Activated naive CD4-positive, alpha-beta T cell treated with anti-CD3 and anti-CD28 coated beads, Interleukin-2, amount 50 U/mL, for 72 hours (primary cell): ENCODE measurements around the gene PTPRG. TPM values are rescaled to one million over a fixed set of nuclear protein-coding genes. Genes with fewer than 3 reads are reported as not detected.
A peak's percentile ranks its signal among the peaks of the same experiment; 100 is the strongest.
"Not testable (repeated sequence)": the region's sequence is repeated elsewhere in the genome, so short reads cannot be mapped to it uniquely, and the experiment has no call there.

Experiments used
- ATAC-seq, 2 donors: fragments of 150-1000 bp; cut with Tn5 transposase; 2 replicates each; pipeline ENCODE4 v1.10.0; 2021; ENCODE audit warnings: mild to moderate bottlenecking in 2 of 2, moderate library complexity in 2 of 2
- DNase-seq, 2 donors: peaks; one replicate each; pipeline ENCODE4 v3.0.0; 2021 to 2022; ENCODE audit warnings: low spot score in 2 of 2
- H3K27ac Mint-ChIP-seq, 2 donors: one replicate each; pipeline ENCODE4 v1.8.0; 2022; ENCODE audit warnings: mild to moderate bottlenecking in 2 of 2, mixed read lengths in 2 of 2
- H3K36me3 Mint-ChIP-seq, 2 donors: one replicate each; pipeline ENCODE4 v1.8.0; 2022; ENCODE audit warnings: mixed read lengths in 2 of 2
- H3K9me3 Mint-ChIP-seq, 2 donors: one replicate each; pipeline ENCODE4 v1.8.0; 2022; ENCODE audit warnings: mixed read lengths in 2 of 2
- total RNA-seq, 2 donors: library from RNA; stranded (reverse); gene quantifications; one replicate each; pipeline ENCODE4 v1.2.3, GENCODE V29; 2022

The PTPRG gene
- total RNA-seq, 2 donors from 2014 or later: 0.11 to 0.45 TPM

- ATAC-seq, H3K27ac Mint-ChIP-seq, H3K9me3 Mint-ChIP-seq, DNase-seq, H3K36me3 Mint-ChIP-seq: not testable (repeated sequence)
Measured at GRCh38 chr3:61552704-61553103, 8.7 kb upstream of the PTPRG start.

DNA sequence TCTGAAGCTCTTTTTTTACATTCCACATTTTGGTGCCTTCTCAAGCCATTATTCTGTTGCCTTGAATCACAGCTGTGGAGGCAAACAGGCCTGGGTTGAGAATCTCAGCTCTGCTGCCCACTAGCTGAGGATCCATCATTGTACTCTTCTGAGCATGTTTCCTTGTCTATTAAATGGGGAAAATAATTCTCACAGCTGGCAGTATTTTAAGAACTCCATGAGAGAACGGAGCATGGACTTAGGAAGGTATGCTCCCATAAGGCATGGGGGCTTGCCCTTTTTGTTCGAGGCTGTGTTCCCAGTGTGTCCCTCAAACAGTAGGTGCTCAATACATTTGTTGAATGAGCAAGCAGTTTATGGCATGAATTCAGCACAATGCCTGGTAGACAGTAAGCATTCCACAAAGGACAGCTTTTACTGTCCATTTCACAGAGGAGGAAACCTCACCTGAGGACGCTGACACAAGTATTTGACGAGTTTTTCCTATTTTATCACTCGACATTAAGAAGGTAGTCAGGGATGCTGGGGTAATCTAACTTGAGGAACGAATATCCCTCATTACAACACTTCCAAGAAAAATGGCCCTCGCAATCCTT, 2.1 kb upstream of the PTPRG start:
- H3K9me3 Mint-ChIP-seq: no peaks in the 10 kb centered on the region
- no peak for ATAC-seq
- no peak for DNase-seq
- H3K27ac Mint-ChIP-seq: no peak overlapping the region
- H3K36me3 Mint-ChIP-seq: peaks cover 0 to 19% of the 10 kb centered on the region in 2 donors

DNA sequence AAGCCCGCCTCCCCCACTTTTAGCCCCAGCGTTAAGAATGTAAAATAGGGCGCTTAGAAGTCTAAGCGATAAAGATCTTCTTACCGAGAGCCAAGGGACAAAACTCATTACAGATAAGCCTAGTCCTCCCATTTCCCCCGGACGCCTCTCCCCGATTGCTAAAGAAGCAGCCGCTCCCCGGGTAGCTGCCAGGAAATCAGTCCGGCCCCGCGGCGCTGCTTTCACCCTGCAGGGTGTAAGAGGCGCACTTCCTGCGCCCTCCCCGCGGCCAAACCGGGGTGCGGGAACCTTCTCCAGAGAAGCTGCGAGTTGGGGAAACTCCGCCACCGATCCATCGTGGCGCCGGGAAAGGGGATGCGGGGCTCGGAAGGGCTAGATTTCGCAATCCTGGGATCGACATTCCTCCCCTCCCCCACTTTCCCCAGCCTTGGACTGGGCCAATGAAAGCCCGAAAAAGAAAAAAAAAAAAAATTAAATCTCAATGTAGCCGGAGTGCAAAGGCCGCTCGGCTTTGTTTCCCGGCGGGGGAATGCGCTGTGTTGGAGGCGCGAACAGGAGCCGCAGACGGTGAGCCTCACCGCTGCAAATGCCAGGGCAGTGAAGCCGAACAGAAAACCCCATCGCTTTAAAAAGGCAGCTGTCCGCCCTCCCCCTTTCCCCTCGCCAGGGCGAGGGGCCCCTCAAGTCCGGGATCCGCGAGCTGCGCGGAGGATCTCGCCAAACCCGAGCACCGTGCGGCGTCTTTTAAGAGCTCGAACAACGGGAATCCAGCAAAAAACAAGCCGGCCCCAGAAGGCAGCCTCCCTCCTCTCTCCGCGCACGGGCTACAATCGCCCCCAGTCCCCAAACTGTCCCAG, 626 bp upstream of the PTPRG start:
- DNase-seq (peak in 1 of 2 donors; percentile 54), ATAC-seq (peak; percentile 54)
- H3K36me3 Mint-ChIP-seq: peaks cover 0 to 20% of the 10 kb centered on the region in 2 donors
- no peak overlapping the region for H3K27ac Mint-ChIP-seq
- no peaks in the 10 kb centered on the region for H3K9me3 Mint-ChIP-seq

- ATAC-seq: no peak
Measured at GRCh38 chr3:61562042-61562720, 810 bp downstream of the PTPRG start.

DNA sequence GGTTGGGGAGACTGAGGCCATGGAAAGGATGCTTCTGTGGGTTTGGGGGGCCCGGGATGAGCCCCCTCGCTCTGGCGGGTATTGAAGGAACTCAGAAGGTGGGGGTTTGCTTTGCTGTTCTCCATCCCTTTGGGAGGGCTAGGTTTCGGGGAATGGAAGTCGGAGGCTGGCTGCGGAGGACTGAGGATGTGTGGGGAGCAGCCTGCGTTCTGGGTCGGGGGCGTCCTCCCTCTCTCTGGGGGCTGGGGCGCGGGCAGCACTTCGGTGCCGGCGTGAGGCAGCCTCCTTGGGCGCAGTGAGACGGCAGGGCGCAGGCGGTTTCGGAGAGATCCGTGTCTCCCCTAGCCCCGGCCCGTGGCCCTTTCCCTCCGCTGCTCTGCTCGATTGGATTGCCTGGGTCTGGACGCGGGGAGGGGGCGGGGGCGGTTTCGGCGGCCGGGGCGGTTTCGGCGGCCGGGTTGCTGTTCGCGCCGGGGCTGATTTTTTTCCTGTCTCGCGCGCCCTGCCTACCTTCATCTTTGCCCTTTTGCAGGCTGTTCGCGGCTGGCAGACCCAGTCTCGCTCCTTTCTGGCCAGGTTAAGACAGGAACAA, 1.4 kb downstream of the PTPRG start:
- DNase-seq (peak in 1 of 2 donors; percentile 4), ATAC-seq (no peak)
- no peak overlapping the region for H3K27ac Mint-ChIP-seq
- H3K9me3 Mint-ChIP-seq: no peaks in the 10 kb centered on the region
- H3K36me3 Mint-ChIP-seq: peaks cover 0 to 20% of the 10 kb centered on the region in 2 donors

More at GRCh38 chr3:61562042-61562720, 810 bp downstream of the PTPRG start:
- Mint-ChIP-seq H3K36me3 (peaks cover 0 to 20% of the 10 kb centered on the region in 2 donors), H3K27ac (no peak overlapping the region), H3K9me3 (no peaks in the 10 kb centered on the region)
- DNase-seq: peak in 1 of 2 donors; percentile 5

DNA sequence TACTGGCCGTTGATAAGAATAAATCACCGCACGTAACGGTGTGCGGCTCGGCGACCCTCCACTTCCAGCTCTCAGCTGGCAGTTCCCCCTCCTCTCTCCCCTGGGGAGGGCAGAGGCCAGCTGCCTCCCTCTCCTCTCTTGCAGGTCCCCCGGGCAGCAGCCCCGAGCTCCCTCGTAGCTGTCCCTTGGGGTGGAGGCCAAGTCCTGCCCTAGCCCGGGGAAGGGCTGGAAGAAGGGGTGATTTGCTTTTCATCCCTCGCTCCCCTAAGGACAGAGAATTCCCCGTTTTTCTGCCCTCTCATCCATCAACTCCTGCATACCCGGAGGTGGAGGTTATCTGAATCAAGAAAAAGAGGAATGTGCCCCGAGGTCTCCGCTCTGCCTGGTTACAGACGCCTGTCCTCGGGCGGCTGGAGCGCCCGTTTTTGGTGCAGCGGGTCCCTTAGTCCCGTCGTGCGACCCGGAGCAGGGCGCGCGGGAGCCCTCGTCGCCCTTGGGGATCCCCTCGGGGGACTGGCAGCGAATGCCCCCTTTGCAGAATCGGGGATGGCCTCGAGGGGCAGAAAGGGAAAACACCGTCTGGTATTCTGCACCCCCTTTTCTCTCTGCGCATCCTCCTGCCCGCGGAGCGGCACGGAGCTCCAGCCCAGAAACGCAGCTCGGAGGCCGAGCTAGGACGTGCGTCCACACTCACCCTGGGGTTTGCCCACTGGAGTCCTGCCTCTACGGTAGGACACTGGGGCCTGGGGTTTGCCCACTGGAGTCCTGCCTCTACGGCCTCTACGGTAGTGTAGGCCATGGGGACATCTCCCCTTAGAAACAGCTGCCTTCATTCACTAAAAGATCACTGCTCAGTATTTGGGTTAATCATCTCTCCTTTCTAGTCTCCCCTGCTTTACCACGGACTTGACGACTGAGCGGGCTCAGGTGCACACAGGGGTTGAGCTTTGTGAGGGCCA, 2.2 kb downstream of the PTPRG start:
- DNase-seq (peak in 1 of 2 donors; percentile 9), ATAC-seq (no peak)
- Mint-ChIP-seq H3K9me3 (no peaks in the 10 kb centered on the region), H3K27ac (no peak overlapping the region), H3K36me3 (peaks cover 0 to 20% of the 10 kb centered on the region in 2 donors)

DNA sequence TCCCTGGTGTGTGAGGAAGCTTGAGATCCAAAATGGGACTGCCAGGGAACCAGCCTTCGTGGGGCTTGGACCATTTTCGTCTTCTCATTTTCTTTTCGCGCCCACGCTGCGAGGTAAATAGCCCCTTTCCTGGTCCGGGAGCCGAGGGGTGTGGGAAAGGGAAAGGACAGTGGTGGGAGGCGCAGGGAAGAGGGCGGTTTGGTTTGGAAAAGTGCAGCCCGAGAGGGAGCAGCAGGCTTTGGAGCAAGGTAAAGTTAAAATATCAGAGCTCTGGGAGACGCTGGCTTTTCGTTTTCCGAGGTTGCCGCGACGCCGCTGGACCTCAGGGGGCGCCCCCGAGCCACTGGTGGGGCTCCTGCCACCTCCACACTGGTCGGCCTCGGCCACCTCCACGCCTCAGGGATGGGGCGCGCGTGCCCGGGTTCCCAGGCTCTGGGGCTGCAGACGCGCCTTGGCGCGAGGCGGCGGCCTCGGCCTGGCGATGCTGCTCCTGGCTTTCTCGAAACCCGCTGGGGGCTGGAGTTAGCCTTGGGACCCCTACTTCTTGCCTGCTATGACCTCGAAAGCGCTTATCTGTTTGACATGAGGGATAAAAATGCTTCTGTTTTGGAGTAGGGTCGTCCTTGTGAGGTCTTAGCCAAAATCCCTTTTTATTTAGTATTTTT, 3.2 kb downstream of the PTPRG start:
- no peak for ATAC-seq
- Mint-ChIP-seq H3K36me3 (peaks cover 0 to 14% of the 10 kb centered on the region in 2 donors), H3K9me3 (no peaks in the 10 kb centered on the region), H3K27ac (no peak overlapping the region)
- peak in 1 of 2 donors; percentile 28 for DNase-seq

DNA sequence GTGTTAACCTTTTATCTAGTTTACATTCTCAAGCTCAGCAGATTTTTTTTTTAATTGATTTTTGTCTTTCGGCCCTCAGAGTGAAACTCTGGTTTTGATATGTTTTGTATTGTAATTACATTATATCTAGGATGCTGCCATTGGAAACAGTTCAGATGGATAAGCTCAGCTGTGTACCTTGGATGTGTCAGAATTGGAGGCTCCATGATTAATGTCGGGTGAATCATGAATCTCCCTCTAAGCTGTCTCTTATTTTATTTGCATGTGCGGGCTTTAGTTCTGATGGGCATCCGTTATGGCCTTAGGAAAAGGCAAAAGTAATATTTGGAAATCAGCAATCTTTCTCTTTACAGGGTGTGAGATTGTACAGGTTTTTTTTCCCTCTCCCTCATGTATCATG, 4.2 kb downstream of the PTPRG start:
- no peaks in the 10 kb centered on the region for H3K9me3 Mint-ChIP-seq
- peaks cover 0 to 9% of the 10 kb centered on the region in 2 donors for H3K36me3 Mint-ChIP-seq
- ATAC-seq: no peak
- DNase-seq: no peak
- no peak overlapping the region for H3K27ac Mint-ChIP-seq

DNA sequence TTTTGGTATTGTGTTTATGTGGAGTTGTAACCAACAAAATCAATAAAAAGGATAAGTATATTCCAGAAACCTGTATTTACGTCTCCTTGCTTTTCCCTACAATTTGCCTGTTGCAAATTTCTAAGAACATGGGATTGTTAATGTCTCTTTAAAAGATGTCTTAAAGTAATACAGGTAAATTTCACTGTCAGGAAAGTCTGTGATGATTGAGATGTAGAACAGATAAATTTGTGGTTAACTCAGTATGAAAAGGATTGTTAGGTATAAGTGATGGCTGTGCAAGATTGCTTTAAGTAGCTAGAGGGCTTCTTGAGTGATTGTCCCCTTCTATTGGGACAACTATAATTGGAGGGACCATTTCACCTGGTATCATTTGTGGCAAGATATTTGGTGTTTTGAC, 6.8 kb downstream of the PTPRG start:
- ATAC-seq: no peak
- Mint-ChIP-seq H3K27ac (no peak overlapping the region), H3K9me3 (no peaks in the 10 kb centered on the region), H3K36me3 (peaks cover 0 to 7% of the 10 kb centered on the region in 2 donors)
- no peak for DNase-seq

DNA sequence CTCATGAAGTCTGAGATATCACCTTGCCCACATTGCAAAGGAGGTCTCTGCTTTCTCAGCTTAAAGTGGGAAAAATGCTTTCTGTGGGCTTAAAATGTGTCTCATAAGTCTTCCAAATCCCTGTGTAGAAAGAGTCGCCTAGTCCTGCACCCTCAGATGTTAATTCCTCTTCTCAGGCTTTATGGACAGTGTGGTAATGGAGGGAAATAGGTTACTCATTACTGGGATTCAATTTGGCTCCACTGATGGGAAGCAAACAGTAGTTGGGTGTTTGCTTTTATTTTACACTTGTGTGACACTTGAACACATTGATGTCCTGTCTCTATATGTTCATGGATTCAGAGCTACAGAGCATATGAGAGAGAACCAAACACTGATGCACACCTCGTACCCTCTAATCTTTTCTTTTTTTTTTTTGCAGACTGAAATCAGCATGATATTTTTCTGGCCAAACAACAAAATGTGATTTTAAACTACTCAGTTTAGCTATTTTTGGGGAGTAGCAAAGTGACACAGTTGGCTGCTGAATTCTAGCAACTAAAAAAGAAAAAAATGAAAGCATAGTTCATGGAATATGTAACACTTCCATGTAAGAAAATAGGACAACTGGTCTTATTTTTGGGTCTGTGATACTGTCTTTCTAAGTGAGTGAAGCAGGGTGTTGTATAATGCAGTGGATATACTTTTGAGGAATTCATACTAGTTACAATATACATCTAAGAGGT, 8.6 kb downstream of the PTPRG start:
- DNase-seq: no peak
- Mint-ChIP-seq H3K27ac (no peak overlapping the region), H3K36me3 (no peaks in the 10 kb centered on the region), H3K9me3 (no peaks in the 10 kb centered on the region)
- no peak for ATAC-seq

DNA sequence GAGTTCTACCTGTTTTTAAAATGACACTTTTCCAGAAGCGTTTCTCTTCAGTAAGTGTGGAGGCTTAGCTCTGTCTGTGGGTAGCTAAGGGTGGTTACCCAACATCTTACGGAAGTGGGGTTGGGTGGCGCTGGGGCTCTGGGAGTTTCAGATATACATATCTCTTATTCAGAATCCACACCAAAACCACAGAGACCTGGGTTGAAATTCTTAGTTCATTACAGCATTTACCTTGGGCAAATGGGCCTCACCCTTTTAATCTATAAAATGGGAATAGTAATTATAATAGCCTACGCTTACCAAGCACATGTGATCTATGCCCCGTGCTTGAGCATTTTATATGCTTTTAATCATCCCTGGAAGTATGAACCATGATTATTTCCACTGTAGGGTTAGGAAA, 9.4 kb downstream of the PTPRG start:
- no peak overlapping the region for H3K27ac Mint-ChIP-seq
- no peaks in the 10 kb centered on the region for H3K36me3 Mint-ChIP-seq
- no peaks in the 10 kb centered on the region for H3K9me3 Mint-ChIP-seq
- ATAC-seq (no peak), DNase-seq (no peak)

DNA sequence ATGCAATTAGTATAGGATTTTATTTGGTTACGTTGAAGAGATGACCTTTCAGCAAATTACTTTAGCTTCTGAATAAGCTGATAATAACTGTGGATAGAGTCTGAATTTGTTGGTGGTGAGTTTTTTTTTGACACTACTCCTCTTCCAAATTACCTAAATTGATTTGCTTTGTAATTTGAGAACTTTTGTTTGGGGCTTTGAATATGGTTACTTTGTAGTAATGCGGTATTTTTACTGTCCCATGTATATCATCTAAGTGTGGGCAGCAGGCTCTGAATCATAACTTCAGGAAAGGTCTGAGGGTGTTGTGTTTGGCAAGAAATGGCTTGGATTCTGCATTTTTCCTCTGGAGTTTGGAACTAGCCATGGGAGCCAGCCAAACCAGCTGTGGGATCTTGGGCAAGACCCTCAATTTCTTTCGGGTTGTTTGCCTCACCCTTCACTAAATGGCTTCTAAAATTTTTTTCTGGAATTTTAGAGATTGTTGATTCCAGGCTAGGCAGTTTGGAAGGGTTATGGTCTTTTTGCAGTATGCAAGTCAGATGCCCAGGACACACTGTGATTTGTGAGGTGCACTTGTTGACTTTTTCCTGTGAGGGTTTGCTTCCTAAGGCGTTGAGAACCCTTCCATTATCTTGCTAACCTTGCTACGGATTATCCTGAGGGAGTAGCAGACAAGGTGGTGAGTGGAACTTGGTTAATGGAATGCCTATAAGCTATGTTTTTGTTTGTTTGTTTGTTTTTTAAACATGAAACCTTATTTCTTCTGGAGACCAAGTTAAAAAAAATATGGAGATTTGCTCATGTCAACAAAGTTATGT, 10.4 kb downstream of the PTPRG start:
- Mint-ChIP-seq H3K36me3 (no peaks in the 10 kb centered on the region), H3K27ac (no peak overlapping the region), H3K9me3 (no peaks in the 10 kb centered on the region)
- ATAC-seq (no peak), DNase-seq (no peak)

DNA sequence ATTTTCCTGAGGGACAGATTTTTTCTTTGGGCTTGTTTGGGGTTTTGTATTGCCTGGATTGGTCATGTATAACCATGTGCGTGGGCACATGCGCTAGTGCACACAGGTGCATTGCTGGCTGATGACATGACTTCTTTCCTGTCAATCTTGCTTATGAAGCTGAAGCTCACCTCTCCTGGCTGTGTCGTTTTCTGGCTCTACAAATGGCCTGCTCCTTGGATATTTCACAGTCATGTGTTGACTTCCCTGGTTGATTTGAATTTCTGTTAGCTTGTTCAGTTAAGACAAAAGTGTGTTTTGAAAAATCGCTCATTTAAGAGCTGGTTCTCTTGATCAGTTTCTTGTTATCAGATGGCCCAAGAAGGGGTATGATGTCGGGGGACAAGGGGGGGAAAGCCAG, 11.5 kb downstream of the PTPRG start:
- no peaks in the 10 kb centered on the region for H3K36me3 Mint-ChIP-seq
- no peaks in the 10 kb centered on the region for H3K9me3 Mint-ChIP-seq

DNA sequence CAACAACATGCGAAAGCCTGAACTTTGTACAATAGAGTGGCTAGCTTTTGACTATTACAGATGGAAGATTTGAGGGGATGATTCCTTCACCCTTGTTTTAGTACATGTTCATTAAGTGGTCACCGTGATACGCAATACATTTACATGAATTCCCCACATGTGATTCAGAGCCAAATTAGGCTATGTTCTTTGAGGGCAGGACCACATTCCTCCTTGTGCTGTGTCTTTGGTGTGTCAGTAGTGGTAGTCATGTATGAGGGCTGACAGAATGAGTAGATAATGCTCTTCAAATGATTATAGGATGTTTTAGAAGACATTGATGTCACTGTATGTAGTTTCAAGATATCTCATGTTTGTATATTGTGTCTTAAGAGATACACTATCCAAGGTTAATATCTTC, 12.1 kb downstream of the PTPRG start:
- ATAC-seq (no peak), DNase-seq (no peak)
- no peaks in the 10 kb centered on the region for H3K36me3 Mint-ChIP-seq
- H3K27ac Mint-ChIP-seq: no peak overlapping the region
- H3K9me3 Mint-ChIP-seq: no peaks in the 10 kb centered on the region

More for the DNA sequence above, 11.5 kb downstream of the PTPRG start:
- H3K27ac Mint-ChIP-seq: no peak overlapping the region
- ATAC-seq (no peak), DNase-seq (no peak)
